Measurements from ENCODE around the gene SIRT4. TPM values are rescaled to one million over a fixed set of nuclear protein-coding genes. Genes with fewer than 3 reads are reported as not detected.

Gene SIRT4
- total RNA-seq, 1 donor from 2014 or later = 3.8 TPM

- peaks cover 6% of the 10 kb centered on the region for H3K4me1 ChIP-seq
- no peaks in the 10 kb centered on the region for H3K9me3 Mint-ChIP-seq
- peak overlapping the region; percentile 74 for H3K4me2 ChIP-seq
- H3K27ac Mint-ChIP-seq = peak overlapping the region; percentile 83
- DNase-seq (ENCODE audit: low spot score) = peak; percentile 30
- H2AFZ ChIP-seq (replicated peaks) = no peak overlapping the region
- H3F3A ChIP-seq (ENCODE audit: low read depth) = peaks cover 45% of the 10 kb centered on the region
- H3K27me3 ChIP-seq = no peaks in the 10 kb centered on the region
- H3K27me3 Mint-ChIP-seq (ENCODE audit: insufficient read depth, low read depth) = peaks cover 9% of the 10 kb centered on the region
- H3K4me3 ChIP-seq = peak overlapping the region; percentile 49
- no peaks in the 10 kb centered on the region for H3K36me3 Mint-ChIP-seq
- H3K79me2 ChIP-seq (ENCODE audit: low read depth) = no peaks in the 10 kb centered on the region
- H3K9me3 ChIP-seq (ENCODE audit: low read depth) = no peaks in the 10 kb centered on the region
- peaks cover 14% of the 10 kb centered on the region for H3K4me1 Mint-ChIP-seq
- H3K27ac ChIP-seq = no peak overlapping the region
- no peaks in the 10 kb centered on the region for H3K36me3 ChIP-seq
- no peak overlapping the region for H3K9ac ChIP-seq
- TF ChIP-seq EZH2phosphoT487 (IDR thresholded peaks at IDR 0.05) (no peak), EZH2 (IDR thresholded peaks at IDR 0.05) (no peak)
- TF ChIP-seq, protein P1, sequence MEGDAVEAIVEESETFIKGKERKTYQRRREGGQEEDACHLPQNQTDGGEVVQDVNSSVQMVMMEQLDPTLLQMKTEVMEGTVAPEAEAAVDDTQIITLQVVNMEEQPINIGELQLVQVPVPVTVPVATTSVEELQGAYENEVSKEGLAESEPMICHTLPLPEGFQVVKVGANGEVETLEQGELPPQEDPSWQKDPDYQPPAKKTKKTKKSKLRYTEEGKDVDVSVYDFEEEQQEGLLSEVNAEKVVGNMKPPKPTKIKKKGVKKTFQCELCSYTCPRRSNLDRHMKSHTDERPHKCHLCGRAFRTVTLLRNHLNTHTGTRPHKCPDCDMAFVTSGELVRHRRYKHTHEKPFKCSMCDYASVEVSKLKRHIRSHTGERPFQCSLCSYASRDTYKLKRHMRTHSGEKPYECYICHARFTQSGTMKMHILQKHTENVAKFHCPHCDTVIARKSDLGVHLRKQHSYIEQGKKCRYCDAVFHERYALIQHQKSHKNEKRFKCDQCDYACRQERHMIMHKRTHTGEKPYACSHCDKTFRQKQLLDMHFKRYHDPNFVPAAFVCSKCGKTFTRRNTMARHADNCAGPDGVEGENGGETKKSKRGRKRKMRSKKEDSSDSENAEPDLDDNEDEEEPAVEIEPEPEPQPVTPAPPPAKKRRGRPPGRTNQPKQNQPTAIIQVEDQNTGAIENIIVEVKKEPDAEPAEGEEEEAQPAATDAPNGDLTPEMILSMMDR (IDR thresholded peaks at IDR 0.05) = no peak
- no peak overlapping the region for H3K4me3 Mint-ChIP-seq
- H4K20me1 ChIP-seq (ENCODE audit: low read depth) = no peaks in the 10 kb centered on the region
These were observed 11.4 kb upstream of the SIRT4 start for GRCh38 chr12:120290609-120291305.

- Histone ChIP-seq H2AFZ (replicated peaks) (no peak overlapping the region), H3K9me3 (ENCODE audit: low read depth) (no peaks in the 10 kb centered on the region), H3K4me1 (peaks cover 6% of the 10 kb centered on the region), H3K27me3 (no peaks in the 10 kb centered on the region), H3K4me3 (peak overlapping the region; percentile 49), H3K27ac (peak overlapping the region; percentile 100), H3K9ac (peak overlapping the region; percentile 98), H3F3A (ENCODE audit: low read depth) (peaks cover 46% of the 10 kb centered on the region), H3K4me2 (peak overlapping the region; percentile 74), H3K79me2 (ENCODE audit: low read depth) (no peaks in the 10 kb centered on the region), H4K20me1 (ENCODE audit: low read depth) (no peaks in the 10 kb centered on the region), H3K36me3 (no peaks in the 10 kb centered on the region)
- Mint-ChIP-seq H3K27ac (no peak overlapping the region), H3K36me3 (no peaks in the 10 kb centered on the region), H3K4me1 (peaks cover 7% of the 10 kb centered on the region), H3K27me3 (ENCODE audit: insufficient read depth, low read depth) (peaks cover 7% of the 10 kb centered on the region), H3K9me3 (no peaks in the 10 kb centered on the region), H3K4me3 (no peak overlapping the region)
- TF ChIP-seq EZH2 (IDR thresholded peaks at IDR 0.05) = no peak
- no peak for TF ChIP-seq EZH2phosphoT487 (IDR thresholded peaks at IDR 0.05)
- no peak for DNase-seq (ENCODE audit: low spot score)
These were observed 9.8 kb upstream of the SIRT4 start for GRCh38 chr12:120292411-120292660.

GRCh38 chr12:120292661-120293531 lies 9.2 kb upstream of the SIRT4 start, which contains the start of gene RNU4-1:
TSS of gene RNU4-1 (minus strand) at chr12:120293237.
- peak within 1 kb of the TSS; percentile 98 for H3K9ac ChIP-seq
- peaks cover 6% of the 10 kb centered on the region for H3K4me1 ChIP-seq
- Mint-ChIP-seq H3K4me3 (no peak within 1 kb of the TSS), H3K36me3 (no peaks in the 10 kb centered on the region), H3K4me1 (peaks cover 9% of the 10 kb centered on the region), H3K27ac (no peak within 1 kb of the TSS), H3K27me3 (ENCODE audit: insufficient read depth, low read depth) (peaks cover 7% of the 10 kb centered on the region), H3K9me3 (no peaks in the 10 kb centered on the region)
- no peaks in the 10 kb centered on the region for H3K79me2 ChIP-seq (ENCODE audit: low read depth)
- no peaks in the 10 kb centered on the region for H3K27me3 ChIP-seq
- H3K27ac ChIP-seq = peak within 1 kb of the TSS; percentile 100
- DNase-seq (ENCODE audit: low spot score) = peak; percentile 89
- no peaks in the 10 kb centered on the region for H3K36me3 ChIP-seq
- H2AFZ ChIP-seq (replicated peaks) = peak within 1 kb of the TSS; percentile 66
- H3K9me3 ChIP-seq (ENCODE audit: low read depth) = no peaks in the 10 kb centered on the region
- H3K4me3 ChIP-seq = peak within 1 kb of the TSS; percentile 49
- TF ChIP-seq, protein P1 (IDR thresholded peaks at IDR 0.05) = no peak
- peak; percentile 29 for TF ChIP-seq EZH2 (IDR thresholded peaks at IDR 0.05)
- no peaks in the 10 kb centered on the region for H4K20me1 ChIP-seq (ENCODE audit: low read depth)
- peaks cover 47% of the 10 kb centered on the region for H3F3A ChIP-seq (ENCODE audit: low read depth)
- peak within 1 kb of the TSS; percentile 74 for H3K4me2 ChIP-seq
